ENCODE results near the gene PDS5A. TPM values are rescaled to one million over a fixed set of nuclear protein-coding genes. Genes with fewer than 3 reads are reported as not detected.

PDS5A gene
- total and polyA plus RNA-seq, 2 of the 13 experiments (the other 11 are each of a cell fraction or from before 2014, with no cell fraction given) = 31.8 to 57.0 TPM

DNA sequence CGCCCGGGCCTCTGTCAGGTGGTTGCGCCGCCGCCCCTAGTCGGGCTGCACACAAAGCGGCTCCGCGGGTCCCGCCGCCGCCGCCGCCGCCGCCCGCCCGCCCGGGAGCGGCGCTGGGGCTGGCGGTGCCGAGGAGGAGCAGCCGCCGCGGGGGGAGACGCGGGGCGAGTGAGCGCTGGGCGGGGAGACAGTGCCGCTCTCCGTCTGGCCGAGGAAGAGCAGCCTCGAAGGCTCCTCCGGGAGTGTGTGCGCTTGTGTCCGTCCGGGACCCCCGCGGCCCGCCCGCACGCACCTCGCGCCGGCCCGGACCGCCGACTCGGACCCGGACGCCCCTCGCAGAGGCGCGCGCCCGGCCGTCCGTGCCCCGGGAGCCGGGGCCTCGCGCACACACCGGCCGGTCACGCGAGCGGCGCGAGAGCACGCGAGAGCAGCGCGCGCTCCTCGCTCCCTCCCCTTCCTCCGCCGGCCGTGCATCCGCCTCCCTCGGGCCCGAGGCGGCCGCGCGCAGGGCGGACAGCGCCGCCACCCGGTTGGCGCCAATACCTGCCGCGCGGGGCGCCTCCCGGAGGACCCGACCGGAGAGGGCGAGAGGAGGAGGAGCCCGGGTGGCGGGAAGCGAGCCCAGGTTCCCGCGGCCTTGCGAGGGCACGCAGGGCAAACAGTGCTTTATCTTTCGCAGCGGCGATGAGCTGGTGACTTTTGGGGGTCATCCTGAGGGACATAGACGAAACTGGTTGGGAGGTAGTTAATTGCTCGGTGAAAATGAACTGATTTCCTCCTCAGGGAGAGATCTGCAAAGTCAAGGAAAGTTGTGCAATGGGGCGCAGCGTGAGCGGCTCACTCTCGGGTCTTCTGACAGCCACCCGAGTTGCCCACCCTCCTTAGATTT lies at the start of gene PDS5A (continued):
- no peak for TF ChIP-seq ZNF691 (CRISPR knock-in tag; IDR thresholded peaks at IDR 0.05; ENCODE audit: borderline replicate concordance, low read depth)
- no peak for TF ChIP-seq REXO4 (CRISPR knock-in tag; IDR thresholded peaks at IDR 0.05; ENCODE audit: borderline replicate concordance)
- TF ChIP-seq ARNT (IDR thresholded peaks at IDR 0.05) = no peak
- TF ChIP-seq ZNF569 (CRISPR knock-in tag; IDR thresholded peaks at IDR 0.05; ENCODE audit: borderline replicate concordance) = no peak
- TF ChIP-seq, protein P1, sequence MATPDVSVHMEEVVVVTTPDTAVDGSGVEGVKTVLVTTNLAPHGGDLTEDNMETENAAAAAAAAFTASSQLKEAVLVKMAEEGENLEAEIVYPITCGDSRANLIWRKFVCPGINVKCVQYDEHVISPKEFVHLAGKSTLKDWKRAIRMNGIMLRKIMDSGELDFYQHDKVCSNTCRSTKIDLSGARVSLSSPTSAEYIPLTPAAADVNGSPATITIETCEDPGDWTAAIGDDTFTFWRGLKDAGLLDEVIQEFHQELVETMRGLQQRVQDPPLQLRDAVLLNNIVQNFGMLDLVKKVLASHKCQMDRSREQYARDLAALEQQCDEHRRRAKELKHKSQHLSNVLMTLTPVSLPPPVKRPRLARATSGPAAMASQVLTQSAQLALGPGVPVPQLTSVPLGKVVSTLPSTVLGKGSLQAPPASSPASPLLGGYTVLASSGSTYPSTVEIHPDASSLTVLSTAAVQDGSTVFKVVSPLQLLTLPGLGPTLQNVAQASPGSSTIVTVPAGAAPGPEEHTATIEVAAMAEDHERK (CRISPR knock-in tag; IDR thresholded peaks at IDR 0.05; ENCODE audit: low read depth) = no peak
- TF ChIP-seq, protein P2, sequence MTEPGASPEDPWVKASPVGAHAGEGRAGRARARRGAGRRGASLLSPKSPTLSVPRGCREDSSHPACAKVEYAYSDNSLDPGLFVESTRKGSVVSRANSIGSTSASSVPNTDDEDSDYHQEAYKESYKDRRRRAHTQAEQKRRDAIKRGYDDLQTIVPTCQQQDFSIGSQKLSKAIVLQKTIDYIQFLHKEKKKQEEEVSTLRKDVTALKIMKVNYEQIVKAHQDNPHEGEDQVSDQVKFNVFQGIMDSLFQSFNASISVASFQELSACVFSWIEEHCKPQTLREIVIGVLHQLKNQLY (CRISPR knock-in tag; IDR thresholded peaks at IDR 0.05) = peak; percentile 55; the same call in 1 of the 2 replicates
- TF ChIP-seq, protein P3, sequence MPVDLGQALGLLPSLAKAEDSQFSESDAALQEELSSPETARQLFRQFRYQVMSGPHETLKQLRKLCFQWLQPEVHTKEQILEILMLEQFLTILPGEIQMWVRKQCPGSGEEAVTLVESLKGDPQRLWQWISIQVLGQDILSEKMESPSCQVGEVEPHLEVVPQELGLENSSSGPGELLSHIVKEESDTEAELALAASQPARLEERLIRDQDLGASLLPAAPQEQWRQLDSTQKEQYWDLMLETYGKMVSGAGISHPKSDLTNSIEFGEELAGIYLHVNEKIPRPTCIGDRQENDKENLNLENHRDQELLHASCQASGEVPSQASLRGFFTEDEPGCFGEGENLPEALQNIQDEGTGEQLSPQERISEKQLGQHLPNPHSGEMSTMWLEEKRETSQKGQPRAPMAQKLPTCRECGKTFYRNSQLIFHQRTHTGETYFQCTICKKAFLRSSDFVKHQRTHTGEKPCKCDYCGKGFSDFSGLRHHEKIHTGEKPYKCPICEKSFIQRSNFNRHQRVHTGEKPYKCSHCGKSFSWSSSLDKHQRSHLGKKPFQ (CRISPR knock-in tag; IDR thresholded peaks at IDR 0.05; ENCODE audit: insufficient replicate concordance) = peak; percentile 50
- TF ChIP-seq RAD21 (CRISPR knock-in tag; IDR thresholded peaks at IDR 0.05) = peak; percentile 95
- TF ChIP-seq HNF4A (CRISPR knock-in tag; IDR thresholded peaks at IDR 0.05) = 0 out of 2 replicates have a peak, but pooled peaks have one; percentile 10
- TF ChIP-seq RFX3 (CRISPR knock-in tag; IDR thresholded peaks at IDR 0.05) = no peak
- TF ChIP-seq, protein P4, sequence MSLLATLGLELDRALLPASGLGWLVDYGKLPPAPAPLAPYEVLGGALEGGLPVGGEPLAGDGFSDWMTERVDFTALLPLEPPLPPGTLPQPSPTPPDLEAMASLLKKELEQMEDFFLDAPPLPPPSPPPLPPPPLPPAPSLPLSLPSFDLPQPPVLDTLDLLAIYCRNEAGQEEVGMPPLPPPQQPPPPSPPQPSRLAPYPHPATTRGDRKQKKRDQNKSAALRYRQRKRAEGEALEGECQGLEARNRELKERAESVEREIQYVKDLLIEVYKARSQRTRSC (CRISPR knock-in tag; IDR thresholded peaks at IDR 0.05; ENCODE audit: low read depth) = 0 out of 2 replicates have a peak, but pooled peaks have one; percentile 89
- no peak for TF ChIP-seq ZNF235 (CRISPR knock-in tag; IDR thresholded peaks at IDR 0.05; ENCODE audit: borderline replicate concordance)
- 0 out of 2 replicates have a peak, but pooled peaks have one; percentile 43 for TF ChIP-seq ZNF570 (CRISPR knock-in tag; IDR thresholded peaks at IDR 0.05; ENCODE audit: borderline replicate concordance)
- no peak for TF ChIP-seq TEAD2 (CRISPR knock-in tag; IDR thresholded peaks at IDR 0.05)
- TF ChIP-seq BORCS8-MEF2B (CRISPR knock-in tag; IDR thresholded peaks at IDR 0.05) = peak; percentile 91
- no peak for TF ChIP-seq MAFG (CRISPR knock-in tag; IDR thresholded peaks at IDR 0.05)
- no peak for TF ChIP-seq CREM (IDR thresholded peaks at IDR 0.05)
- no peak for TF ChIP-seq CREM (CRISPR knock-in tag; IDR thresholded peaks at IDR 0.05)
- no peak for TF ChIP-seq MZF1 (CRISPR knock-in tag; IDR thresholded peaks at IDR 0.05; ENCODE audit: borderline replicate concordance)
- TF ChIP-seq, protein P5, sequence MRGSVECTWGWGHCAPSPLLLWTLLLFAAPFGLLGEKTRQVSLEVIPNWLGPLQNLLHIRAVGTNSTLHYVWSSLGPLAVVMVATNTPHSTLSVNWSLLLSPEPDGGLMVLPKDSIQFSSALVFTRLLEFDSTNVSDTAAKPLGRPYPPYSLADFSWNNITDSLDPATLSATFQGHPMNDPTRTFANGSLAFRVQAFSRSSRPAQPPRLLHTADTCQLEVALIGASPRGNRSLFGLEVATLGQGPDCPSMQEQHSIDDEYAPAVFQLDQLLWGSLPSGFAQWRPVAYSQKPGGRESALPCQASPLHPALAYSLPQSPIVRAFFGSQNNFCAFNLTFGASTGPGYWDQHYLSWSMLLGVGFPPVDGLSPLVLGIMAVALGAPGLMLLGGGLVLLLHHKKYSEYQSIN (CRISPR knock-in tag; IDR thresholded peaks at IDR 0.05; ENCODE audit: borderline replicate concordance) = no peak
- peak; percentile 68; the same call in 1 of the 2 replicates for TF ChIP-seq ZNF501 (CRISPR knock-in tag; IDR thresholded peaks at IDR 0.05)
- no peak for TF ChIP-seq DDIT3 (CRISPR knock-in tag; IDR thresholded peaks at IDR 0.05)
- TF ChIP-seq ZBTB7B (CRISPR knock-in tag; IDR thresholded peaks at IDR 0.05) = peak; percentile 80

Measured in HepG2 (cell line).